HG03159 (cell line): Measurements from ENCODE around the gene CDCA5.
"Not testable (repeated sequence)": the region's sequence is repeated elsewhere in the genome, so short reads cannot be mapped to it uniquely, and the experiment has no call there.

Source experiments
- ATAC-seq: cut with Tn5 transposase; IDR thresholded peaks from one replicate; pipeline ENCODE4 v1.9.1; 2021; ENCODE audit warnings: mild to moderate bottlenecking, moderate library complexity; ENCODE audit not compliant: unreplicated experiment

CDCA5 gene

DNA sequence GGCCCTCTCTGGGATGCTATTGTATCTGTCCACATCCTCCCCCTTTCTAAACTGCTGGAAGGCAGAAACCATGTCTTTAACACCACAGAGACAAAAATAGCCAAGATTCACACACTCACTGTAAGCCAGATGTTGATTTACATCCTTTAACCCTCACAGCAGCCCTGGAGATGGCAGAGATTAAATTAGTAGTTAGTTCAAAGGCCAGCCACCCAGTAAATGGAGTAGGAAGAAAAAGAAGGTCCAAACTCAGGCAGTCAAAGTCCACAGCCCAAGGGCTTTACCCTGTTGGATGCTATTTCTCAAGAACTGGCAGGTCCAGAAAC lies 35.8 kb upstream of the CDCA5 start:
- ATAC-seq, result no peak

GRCh38 chr11:65118891-65119669 lies 35.2 kb upstream of the CDCA5 start:
- not testable (repeated sequence) for ATAC-seq

- no peak for ATAC-seq
These were observed 34.4 kb upstream of the CDCA5 start for GRCh38 chr11:65118097-65118837.

GRCh38 chr11:65117206-65118096 lies 33.6 kb upstream of the CDCA5 start, which contains the start of gene ZNHIT2:
ZNHIT2 (minus strand) TSS chr11:65117701; CDS start chr11:65117653, 48 bp downstream.
- ATAC-seq, result peak; percentile 51

DNA sequence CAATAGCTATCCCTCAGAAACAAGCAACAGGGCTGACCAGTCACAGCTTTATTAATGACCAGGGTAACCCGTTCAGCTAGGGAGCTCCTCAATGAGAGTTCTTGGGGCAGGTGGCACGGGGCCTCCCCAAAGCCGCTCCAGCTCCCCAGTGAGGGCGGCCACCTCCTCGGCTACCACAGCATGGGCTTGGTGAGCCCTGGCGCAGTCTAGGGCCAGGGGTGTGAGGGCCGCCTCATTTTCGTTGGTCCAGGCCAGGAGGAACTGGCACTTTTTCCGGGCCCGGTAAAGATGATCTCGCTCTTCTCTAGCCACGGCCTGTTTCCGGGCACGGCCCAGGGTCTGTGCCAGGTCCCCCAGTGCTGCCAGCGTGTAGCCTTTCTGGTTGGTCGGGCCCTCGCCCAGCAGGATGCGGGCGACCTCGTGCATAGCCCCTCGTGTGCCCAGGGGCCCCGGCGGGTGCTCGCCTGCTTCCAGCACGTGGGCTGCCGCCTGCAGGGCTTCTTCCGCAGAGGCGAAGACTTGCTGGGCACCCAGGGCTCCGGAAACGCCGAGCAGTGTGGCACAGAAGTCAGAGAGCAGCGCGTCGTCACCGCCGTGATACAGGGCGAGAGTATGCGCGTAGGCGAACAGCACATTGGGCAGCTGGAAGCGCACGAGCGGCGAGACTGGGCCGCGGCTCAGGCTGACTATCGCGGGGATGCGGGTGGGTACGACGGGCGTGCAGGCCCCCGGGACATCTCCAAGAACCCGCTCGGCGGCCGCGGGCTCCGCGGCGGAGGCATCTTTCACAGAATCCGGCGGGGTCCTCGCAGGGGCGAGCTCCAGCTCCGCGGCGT lies 32.7 kb upstream of the CDCA5 start:
- no peak for ATAC-seq

DNA sequence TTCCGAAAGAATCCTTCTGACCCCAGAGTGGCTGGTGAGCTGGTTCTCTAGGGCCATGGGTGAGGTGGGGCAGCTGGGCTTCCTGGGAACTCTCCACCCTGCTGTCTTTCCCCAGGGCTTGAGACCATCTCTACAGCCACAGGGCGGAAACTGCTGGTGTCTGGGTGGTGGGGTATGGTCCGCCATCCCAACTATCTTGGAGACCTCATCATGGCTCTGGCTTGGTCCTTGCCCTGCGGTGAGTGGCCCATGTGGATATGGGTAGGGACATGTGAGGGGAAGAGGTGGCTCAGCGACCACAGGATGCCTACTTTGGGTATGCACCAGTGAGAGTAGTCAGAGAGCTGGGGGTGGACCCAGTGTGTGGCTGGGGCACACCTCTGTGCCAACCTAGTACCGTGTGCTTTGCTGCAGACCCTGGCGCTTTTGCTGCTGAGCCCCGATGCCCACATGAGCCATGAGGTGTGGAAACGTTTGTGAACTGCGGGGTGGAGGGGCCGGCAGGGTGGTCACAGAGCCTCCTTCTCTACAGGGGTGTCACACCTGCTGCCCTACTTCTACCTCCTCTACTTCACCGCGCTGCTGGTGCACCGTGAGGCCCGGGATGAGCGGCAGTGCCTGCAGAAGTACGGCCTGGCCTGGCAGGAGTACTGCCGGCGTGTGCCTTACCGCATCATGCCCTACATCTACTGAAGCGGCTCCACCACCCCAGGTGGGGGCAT lies 31.7 kb upstream of the CDCA5 start:
- no peak for ATAC-seq

DNA sequence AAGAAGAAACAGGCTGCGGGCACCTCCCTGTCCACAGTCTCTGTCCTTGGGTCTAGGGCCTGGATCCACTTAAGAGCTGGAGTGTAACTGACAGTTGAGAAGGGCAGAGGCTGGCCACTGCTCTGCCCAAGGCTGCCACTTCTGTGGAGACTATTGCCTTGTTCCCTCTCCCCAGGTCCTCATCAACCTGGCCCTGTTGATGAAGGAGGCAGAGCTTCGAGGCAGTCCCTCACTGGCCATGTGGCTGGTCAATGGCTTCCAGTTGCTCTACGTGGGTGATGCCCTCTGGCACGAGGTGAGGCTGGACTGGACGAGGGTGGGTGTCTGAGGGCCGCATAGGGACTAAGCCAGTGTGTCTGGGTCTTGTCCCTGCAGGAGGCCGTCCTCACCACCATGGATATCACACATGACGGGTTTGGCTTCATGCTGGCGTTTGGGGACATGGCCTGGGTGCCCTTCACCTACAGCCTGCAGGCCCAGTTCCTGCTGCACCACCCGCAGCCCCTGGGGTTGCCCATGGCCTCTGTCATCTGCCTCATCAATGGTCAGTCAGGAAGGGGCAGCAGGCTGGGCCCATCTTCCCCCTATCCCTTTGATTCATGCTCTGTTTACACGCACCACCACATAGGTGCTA lies 30.8 kb upstream of the CDCA5 start:
- ATAC-seq, result no peak

DNA sequence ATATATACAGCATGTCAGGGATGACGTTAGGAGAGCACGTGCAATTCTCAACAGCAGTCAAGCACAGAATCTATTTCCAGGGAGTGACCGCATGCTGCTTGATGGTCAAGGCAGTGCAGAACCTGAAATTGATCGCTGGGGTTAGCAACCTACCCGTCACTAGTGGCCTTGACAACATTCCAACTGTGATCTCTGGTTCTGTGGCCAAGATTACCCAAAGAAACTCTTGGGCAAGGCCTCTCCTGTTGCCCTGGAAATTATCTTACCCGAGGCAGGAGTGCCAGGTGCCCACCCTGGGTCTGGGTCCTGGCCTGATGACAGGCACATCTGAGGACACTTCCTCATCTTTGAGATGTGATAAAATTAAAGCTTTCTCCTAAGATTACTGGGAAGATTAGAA lies 30.0 kb upstream of the CDCA5 start:
- no peak for ATAC-seq

DNA sequence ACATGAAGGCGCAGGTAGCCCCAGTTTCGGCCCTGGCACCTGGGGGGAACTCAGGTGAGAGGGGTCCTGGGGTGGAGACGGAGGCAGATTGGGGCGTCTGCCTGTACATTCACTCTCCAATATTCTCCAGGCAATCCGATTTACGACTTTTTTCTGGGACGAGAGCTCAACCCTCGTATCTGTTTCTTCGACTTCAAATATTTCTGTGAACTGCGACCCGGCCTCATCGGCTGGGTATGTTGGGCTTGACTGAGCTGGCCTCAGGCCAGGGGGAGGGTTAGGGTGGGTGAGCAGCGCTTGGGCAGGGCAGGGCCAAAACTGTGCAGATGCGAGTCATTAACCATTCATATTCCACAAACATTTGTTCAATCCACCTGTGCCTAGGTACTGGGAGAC lies 29.5 kb upstream of the CDCA5 start:
- ATAC-seq, result no peak

DNA sequence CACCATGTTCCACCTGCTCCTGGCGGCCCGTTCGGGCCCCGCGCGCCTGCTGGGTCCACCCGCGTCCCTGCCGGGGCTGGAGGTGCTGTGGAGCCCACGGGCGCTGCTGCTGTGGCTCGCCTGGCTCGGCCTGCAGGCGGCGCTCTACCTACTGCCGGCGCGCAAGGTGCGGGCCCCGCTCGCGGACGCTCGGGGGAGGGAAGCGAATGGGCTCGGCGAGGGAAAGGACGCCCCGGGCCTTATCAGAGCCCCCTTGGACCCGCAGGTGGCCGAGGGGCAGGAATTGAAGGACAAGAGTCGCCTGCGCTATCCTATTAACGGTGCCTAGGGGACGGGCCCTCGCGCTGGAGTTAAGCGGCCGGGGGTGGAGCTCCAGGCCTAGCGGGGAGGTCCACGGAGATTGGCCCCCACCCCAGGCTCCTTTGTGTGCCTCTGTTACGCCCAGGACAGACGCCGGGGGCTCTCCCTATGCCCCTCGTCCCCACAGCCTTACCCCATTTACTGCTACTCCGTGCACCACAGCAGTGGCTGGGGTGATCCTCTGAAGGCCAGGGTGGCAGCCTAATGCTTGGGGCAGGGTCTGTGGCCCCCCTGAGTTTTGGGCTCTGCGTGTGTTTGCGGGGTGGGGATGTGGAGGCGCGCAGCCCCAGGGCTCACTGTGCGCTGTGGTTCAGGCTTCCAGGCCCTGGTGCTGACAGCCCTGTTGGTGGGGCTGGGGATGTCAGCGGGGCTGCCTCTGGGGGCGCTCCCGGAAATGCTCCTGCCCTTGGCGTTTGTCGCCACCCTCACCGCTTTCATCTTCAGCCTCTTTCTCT lies 28.9 kb upstream of the CDCA5 start:
- ATAC-seq, result no peak

DNA sequence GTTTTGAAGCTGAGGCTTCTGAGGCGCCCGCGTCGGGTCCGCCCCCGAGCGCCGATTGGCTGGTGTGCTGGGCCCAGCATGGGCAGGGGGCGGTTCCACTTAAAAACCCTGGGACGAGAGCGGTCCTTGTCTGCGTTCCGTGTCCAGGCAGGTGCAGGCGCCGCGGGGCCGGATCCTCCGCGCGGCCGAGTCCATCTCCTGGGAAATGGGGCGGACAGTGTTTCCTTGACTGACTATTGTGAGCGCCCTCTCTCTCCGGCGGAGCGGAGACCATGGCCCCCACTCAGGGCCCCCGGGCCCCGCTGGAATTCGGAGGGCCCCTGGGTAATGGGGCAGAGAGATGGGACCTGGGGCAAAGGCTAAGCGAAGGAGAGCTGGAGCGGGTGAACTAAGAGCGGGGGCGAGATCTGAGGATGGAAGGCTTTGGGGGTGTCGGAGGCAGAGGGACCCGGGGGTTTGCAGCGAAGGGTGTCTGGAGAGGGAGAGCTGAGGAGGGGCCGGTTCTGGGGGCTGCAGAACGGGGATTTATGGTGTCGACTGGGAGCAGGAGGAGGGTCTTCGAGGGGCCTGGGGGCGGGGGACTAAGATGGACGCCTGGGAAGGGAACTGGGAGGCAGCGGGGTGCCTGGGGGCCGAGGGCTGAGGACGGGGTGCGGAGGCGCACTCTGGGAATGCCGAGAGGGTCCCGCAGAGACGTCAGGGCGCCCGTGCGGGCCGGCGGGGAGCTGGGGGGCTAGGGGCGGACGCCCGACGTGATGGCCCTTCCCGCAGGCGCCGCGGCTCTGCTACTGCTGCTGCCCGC lies 28.1 kb upstream of the CDCA5 start, which contains the start of gene TM7SF2:
Gene TM7SF2, plus strand, starts transcription at position 129 of the 802 bp plus-strand sequence. Its CDS starts 144 bp downstream, at position 273.
- peak; percentile 62 for ATAC-seq

GRCh38 chr11:65111159-65111743 lies 27.4 kb upstream of the CDCA5 start:
- no peak for ATAC-seq

GRCh38 chr11:65110354-65110861 lies 26.6 kb upstream of the CDCA5 start:
- ATAC-seq, result no peak

DNA sequence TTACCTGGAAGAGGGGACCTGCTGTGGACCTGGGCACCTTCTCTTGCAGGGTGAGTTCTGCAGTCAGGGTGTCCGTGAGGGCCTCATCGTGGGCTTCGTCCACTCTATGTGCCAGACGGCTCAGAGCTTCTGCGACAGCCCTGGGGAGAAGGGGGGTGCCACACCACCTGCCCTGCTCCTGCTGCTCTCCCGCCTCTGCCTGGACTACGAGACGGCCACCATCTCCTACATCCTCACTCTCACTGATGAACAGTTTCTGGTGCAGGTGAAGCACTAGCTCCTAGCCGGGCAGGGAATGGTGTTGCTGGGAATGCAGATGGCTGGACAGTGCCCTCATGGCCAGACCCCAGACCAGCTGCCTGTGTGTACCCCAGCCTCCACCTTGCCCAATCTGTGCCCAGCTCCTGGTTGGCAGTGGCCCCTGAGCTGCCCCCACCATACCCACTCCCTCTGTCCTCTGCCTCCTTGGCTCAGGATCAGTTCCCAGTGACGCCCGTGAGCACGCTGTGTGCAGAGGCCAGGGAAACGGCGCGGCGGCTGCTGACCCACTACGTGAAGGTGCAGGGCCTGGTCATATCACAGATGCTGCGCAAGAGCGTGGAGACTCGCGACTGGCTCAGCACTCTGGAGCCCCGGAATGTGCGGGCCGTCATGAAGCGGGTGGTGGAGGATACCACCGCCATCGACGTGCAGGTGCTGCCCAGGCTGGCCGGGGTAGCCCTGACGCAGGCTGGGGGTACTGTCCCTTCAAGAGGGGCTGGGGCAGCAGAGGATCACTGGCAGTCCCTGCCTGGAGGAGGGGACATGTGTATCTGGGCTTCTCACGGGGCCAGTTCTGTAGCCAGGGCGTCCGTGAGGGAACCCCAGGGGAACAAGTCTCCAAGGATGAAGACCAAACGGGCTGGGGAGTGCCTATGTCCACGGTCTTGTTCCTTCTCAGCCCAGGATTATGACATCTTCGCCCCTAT lies 25.7 kb upstream of the CDCA5 start:
- ATAC-seq, result no peak

- no peak for ATAC-seq
These were observed 24.8 kb upstream of the CDCA5 start for GRCh38 chr11:65108469-65109123.
